Measurements from ENCODE around the gene PLA2R1. TPM values are rescaled to one million over a fixed set of nuclear protein-coding genes. Genes with fewer than 3 reads are reported as not detected.
A peak's percentile ranks its signal among the peaks of the same experiment; 100 is the strongest.

Gene PLA2R1
- total RNA-seq, 1 experiment from 2014 or later = 1.1 TPM

GRCh38 chr2:160014227-160014626, 48.2 kb downstream of the PLA2R1 start (continued):
- TF ChIP-seq HMGA2 (CRISPR knock-in tag; IDR thresholded peaks at IDR 0.05) = no peak
- TF ChIP-seq IRF1 (CRISPR knock-in tag; IDR thresholded peaks at IDR 0.05) = no peak

GRCh38 chr2:160010361-160011145, 51.9 kb downstream of the PLA2R1 start:
- Mint-ChIP-seq H3K4me1 (peaks cover 12% of the 10 kb centered on the region), H3K27ac (no peak overlapping the region), H3K4me3 (no peak overlapping the region), H3K9me3 (no peaks in the 10 kb centered on the region), H3K27me3 (ENCODE audit: low read depth) (no peaks in the 10 kb centered on the region), H3K36me3 (no peaks in the 10 kb centered on the region)
- no peak for ATAC-seq
- DNase-seq (ENCODE audit: low spot score) = no peak
- CTCF ChIA-PET = interaction anchor here (3.1 kb wide), 1 partner anchor 12 kb away, joined by 9 read pairs; no protein-coding TSS in a partner anchor
- TF ChIP-seq NFATC4 (CRISPR knock-in tag; IDR thresholded peaks at IDR 0.05) (no peak), PREB (CRISPR knock-in tag; IDR thresholded peaks at IDR 0.05; ENCODE audit: borderline replicate concordance) (no peak), FOXP4 (CRISPR knock-in tag; IDR thresholded peaks at IDR 0.05) (no peak), ARID4B (CRISPR knock-in tag; IDR thresholded peaks at IDR 0.05; ENCODE audit: borderline replicate concordance) (no peak), FOXJ3 (CRISPR knock-in tag; IDR thresholded peaks at IDR 0.05; ENCODE audit: borderline replicate concordance) (no peak), RORB (CRISPR knock-in tag; IDR thresholded peaks at IDR 0.05) (no peak), GABPB1 (CRISPR knock-in tag; IDR thresholded peaks at IDR 0.05) (no peak), ZNF416 (CRISPR knock-in tag; IDR thresholded peaks at IDR 0.05) (no peak), TEAD4 (CRISPR knock-in tag; IDR thresholded peaks at IDR 0.05) (no peak)
- POLR2A ChIA-PET = no interaction called here

- Mint-ChIP-seq H3K27ac (no peak overlapping the region), H3K4me1 (peaks cover 12% of the 10 kb centered on the region), H3K27me3 (ENCODE audit: low read depth) (no peaks in the 10 kb centered on the region), H3K9me3 (no peaks in the 10 kb centered on the region), H3K4me3 (no peak overlapping the region), H3K36me3 (no peaks in the 10 kb centered on the region)
- DNase-seq (ENCODE audit: low spot score) (peak; percentile 15), ATAC-seq (peak; percentile 85)
- CTCF ChIA-PET = no interaction called here
- POLR2A ChIA-PET = no interaction called here
- TF ChIP-seq ZNF121 (CRISPR knock-in tag; IDR thresholded peaks at IDR 0.05) (no peak), CREM (CRISPR knock-in tag; IDR thresholded peaks at IDR 0.05) (no peak), KAT7 (CRISPR knock-in tag; IDR thresholded peaks at IDR 0.05; ENCODE audit: borderline replicate concordance) (no peak), HMGXB4 (CRISPR knock-in tag; IDR thresholded peaks at IDR 0.05) (no peak), PREB (CRISPR knock-in tag; IDR thresholded peaks at IDR 0.05; ENCODE audit: borderline replicate concordance) (no peak), ESRRA (CRISPR knock-in tag; IDR thresholded peaks at IDR 0.05; ENCODE audit: borderline replicate concordance) (no peak), ATF1 (CRISPR knock-in tag; IDR thresholded peaks at IDR 0.05) (no peak), E2F4 (CRISPR knock-in tag; IDR thresholded peaks at IDR 0.05; ENCODE audit: borderline replicate concordance, low read depth) (no peak)
Observed at GRCh38 chr2:160007111-160007510, 55.3 kb downstream of the PLA2R1 start.

Measured in WTC11 (cell line).